Hematopoietic multipotent progenitor cell treated with erythropoietin and hydrocortisone succinate and interleukin-3 and kit ligand, for 6 days (in vitro differentiated cells): ENCODE results near the gene TBC1D22A.

Experiments
- DNase-seq: peaks from one replicate; pipeline ENCODE4 v3.0.0-alpha.2; 2015

TBC1D22A gene

GRCh38 chr22:46964773-46965550 is 202.5 kb downstream of the TBC1D22A start:
- no peak for DNase-seq

GRCh38 chr22:46965555-46966494 is 203.4 kb downstream of the TBC1D22A start:
- no peak for DNase-seq

GRCh38 chr22:46966495-46966845 is 204.0 kb downstream of the TBC1D22A start:
- DNase-seq, result no peak

GRCh38 chr22:46966846-46967245 is 204.4 kb downstream of the TBC1D22A start:
- DNase-seq, result no peak

- no peak for DNase-seq
Observed at GRCh38 chr22:46967445-46968358, 205.3 kb downstream of the TBC1D22A start.

GRCh38 chr22:46968359-46968740 is 205.9 kb downstream of the TBC1D22A start:
- no peak for DNase-seq

GRCh38 chr22:46968848-46969247 is 206.4 kb downstream of the TBC1D22A start:
- no peak for DNase-seq

GRCh38 chr22:46969491-46969890 is 207.0 kb downstream of the TBC1D22A start:
- no peak for DNase-seq

GRCh38 chr22:46969961-46970360 is 207.5 kb downstream of the TBC1D22A start:
- DNase-seq, result no peak

- DNase-seq, result no peak
Observed at GRCh38 chr22:46970411-46971098, 208.1 kb downstream of the TBC1D22A start.

GRCh38 chr22:46971099-46971763 is 208.8 kb downstream of the TBC1D22A start:
- no peak for DNase-seq

- DNase-seq, result no peak
Observed at GRCh38 chr22:46971764-46972125, 209.3 kb downstream of the TBC1D22A start.

- DNase-seq, result no peak
Observed at GRCh38 chr22:46972256-46972655, 209.8 kb downstream of the TBC1D22A start.

GRCh38 chr22:46972901-46973831 is 210.7 kb downstream of the TBC1D22A start:
- no peak for DNase-seq

GRCh38 chr22:46974077-46974476 is 211.6 kb downstream of the TBC1D22A start:
- no peak for DNase-seq

GRCh38 chr22:46974631-46975585 is 212.5 kb downstream of the TBC1D22A start:
- no peak for DNase-seq

- no peak for DNase-seq
Observed at GRCh38 chr22:46976143-46976542, 213.7 kb downstream of the TBC1D22A start.

GRCh38 chr22:46976598-46976997 is 214.1 kb downstream of the TBC1D22A start:
- DNase-seq, result no peak

GRCh38 chr22:46977656-46978343 is 215.3 kb downstream of the TBC1D22A start:
- DNase-seq, result no peak
